Choroid plexus epithelial cell (primary cell): ENCODE measurements around the gene DGKI.

Experiments
- DNase-seq: peaks from one replicate; pipeline ENCODE4 v3.0.0-alpha.2; 2010; ENCODE audit warnings: low read depth
- H3K4me3 ChIP-seq: 2 replicates; pipeline ENCODE4 v1.5.1; 2011; ENCODE audit warnings: low read depth, mild to moderate bottlenecking, control low read depth, low read length, moderate library complexity
- TF ChIP-seq, protein P1 (sequence below): conservative IDR thresholded peaks from 2 replicates; pipeline ENCODE4 v1.5.1; 2011; ENCODE audit warnings: low read depth, mild to moderate bottlenecking, control low read depth, inconsistent platforms, low read length, moderate library complexity

Gene DGKI

GRCh38 chr7:137519947-137520346 lies 326.8 kb downstream of the DGKI start:
- H3K4me3 ChIP-seq, result no peak overlapping the region
- peak; percentile 17 for DNase-seq
- TF ChIP-seq, protein P1, sequence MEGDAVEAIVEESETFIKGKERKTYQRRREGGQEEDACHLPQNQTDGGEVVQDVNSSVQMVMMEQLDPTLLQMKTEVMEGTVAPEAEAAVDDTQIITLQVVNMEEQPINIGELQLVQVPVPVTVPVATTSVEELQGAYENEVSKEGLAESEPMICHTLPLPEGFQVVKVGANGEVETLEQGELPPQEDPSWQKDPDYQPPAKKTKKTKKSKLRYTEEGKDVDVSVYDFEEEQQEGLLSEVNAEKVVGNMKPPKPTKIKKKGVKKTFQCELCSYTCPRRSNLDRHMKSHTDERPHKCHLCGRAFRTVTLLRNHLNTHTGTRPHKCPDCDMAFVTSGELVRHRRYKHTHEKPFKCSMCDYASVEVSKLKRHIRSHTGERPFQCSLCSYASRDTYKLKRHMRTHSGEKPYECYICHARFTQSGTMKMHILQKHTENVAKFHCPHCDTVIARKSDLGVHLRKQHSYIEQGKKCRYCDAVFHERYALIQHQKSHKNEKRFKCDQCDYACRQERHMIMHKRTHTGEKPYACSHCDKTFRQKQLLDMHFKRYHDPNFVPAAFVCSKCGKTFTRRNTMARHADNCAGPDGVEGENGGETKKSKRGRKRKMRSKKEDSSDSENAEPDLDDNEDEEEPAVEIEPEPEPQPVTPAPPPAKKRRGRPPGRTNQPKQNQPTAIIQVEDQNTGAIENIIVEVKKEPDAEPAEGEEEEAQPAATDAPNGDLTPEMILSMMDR, result no peak

DNA sequence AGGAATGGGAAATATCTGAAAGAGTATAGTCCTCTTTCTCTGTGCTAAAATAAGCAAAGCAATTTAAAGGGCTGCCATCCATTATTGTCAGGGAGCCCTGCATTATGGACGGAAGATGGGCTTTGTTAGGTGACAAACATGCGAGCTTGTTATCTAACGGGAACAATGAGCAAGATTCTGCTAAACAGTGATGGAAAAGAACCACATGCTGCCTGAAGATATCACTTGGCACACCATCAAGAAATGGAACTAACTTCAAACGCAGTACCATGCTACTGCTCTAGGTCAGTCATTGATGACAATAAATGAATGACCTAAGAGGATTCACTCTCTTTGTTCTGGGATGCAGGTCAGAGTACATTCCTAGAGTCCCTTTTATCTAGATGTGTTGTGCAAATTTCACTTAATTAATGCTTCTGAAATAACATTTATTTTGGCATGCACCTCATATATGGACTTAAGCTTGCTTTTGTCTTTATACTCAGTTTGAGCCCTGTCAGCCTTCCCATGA lies 327.5 kb downstream of the DGKI start:
- TF ChIP-seq, protein P1, result no peak
- no peak overlapping the region for H3K4me3 ChIP-seq
- DNase-seq, result no peak

- TF ChIP-seq, protein P1, result no peak
- no peak overlapping the region for H3K4me3 ChIP-seq
- no peak for DNase-seq
Observed at GRCh38 chr7:137513091-137513490, 333.7 kb downstream of the DGKI start.

GRCh38 chr7:137507096-137507495 lies 339.7 kb downstream of the DGKI start:
- DNase-seq, result no peak
- TF ChIP-seq, protein P1, result no peak
- H3K4me3 ChIP-seq, result no peak overlapping the region

GRCh38 chr7:137506031-137506430 lies 340.7 kb downstream of the DGKI start:
- no peak overlapping the region for H3K4me3 ChIP-seq
- TF ChIP-seq, protein P1, result no peak
- DNase-seq, result no peak

DNA sequence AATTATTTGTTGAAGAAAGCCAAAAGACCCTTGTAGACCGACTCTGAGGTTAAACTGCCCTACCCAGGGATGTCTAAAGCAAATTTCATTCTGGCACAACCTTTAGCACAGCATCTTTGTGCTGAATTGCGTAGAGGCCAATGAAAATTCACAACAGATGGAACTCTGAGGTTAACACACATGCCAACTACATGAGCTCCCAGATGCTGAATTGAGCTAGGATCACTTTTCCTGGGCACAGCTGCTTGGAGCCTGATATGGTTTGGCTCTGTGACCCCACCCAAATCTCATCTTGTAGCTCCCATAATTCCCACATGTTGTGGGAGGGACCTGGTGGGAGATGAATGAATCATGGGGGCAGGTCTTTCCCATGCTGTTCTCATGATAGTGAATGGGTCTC lies 345.2 kb downstream of the DGKI start:
- H3K4me3 ChIP-seq, result no peak overlapping the region
- DNase-seq, result no peak
- TF ChIP-seq, protein P1, result no peak

DNA sequence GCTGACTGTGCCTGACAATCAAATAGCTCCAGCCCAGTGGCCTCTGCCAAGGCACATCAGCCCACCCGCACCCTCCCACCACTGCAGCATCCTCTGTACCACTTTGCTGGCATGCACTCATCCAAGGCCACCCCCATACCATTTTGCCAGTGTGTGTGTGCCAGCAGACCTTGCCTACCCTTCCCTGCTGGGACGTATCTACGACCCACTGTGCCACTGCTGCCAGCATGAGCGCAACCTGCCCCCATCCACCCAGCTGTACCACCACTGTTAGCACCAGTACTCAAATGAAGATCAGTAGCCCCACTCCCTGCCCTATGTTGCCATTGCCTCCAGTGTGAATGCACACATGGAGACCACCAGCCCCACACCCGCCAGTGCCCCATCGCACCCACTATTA lies 353.9 kb downstream of the DGKI start:
- no peak overlapping the region for H3K4me3 ChIP-seq
- no peak for DNase-seq
- TF ChIP-seq, protein P1, result no peak
